KOPT-K1 (cell line): ENCODE data around the gene UTP20.

Experiments used
- H3K27ac ChIP-seq: fragments of 200-600 bp; sonication (generic); 2 replicates; pipeline ENCODE4 v1.5.1; 2016; ENCODE audit warnings: antibody characterized with exemption, mild to moderate bottlenecking, low read depth, low read length; ENCODE audit not compliant: poor library complexity, severe bottlenecking
- H3K36me3 ChIP-seq: fragments of 200-600 bp; sonication (generic); 2 replicates; pipeline ENCODE4 v1.5.1; 2017; ENCODE audit warnings: antibody characterized with exemption, mild to moderate bottlenecking, low read length, moderate library complexity; ENCODE audit not compliant: insufficient read depth
- H3K9me3 ChIP-seq: fragments of 200-600 bp; sonication (generic); 2 replicates; pipeline ENCODE4 v1.5.1; 2017; ENCODE audit warnings: antibody characterized with exemption, low read length, mild to moderate bottlenecking; ENCODE audit not compliant: insufficient read depth, poor library complexity, severe bottlenecking

UTP20 gene

GRCh38 chr12:101280006-101280505 is at the start of gene UTP20:
TSS of gene UTP20 (plus strand) at chr12:101280105. CDS start at chr12:101280283, 178 bp downstream.
- H3K36me3 ChIP-seq = peaks cover 32% of the 10 kb centered on the region
- H3K27ac ChIP-seq = peak within 1 kb of the TSS; percentile 61
- no peaks in the 10 kb centered on the region for H3K9me3 ChIP-seq

DNA sequence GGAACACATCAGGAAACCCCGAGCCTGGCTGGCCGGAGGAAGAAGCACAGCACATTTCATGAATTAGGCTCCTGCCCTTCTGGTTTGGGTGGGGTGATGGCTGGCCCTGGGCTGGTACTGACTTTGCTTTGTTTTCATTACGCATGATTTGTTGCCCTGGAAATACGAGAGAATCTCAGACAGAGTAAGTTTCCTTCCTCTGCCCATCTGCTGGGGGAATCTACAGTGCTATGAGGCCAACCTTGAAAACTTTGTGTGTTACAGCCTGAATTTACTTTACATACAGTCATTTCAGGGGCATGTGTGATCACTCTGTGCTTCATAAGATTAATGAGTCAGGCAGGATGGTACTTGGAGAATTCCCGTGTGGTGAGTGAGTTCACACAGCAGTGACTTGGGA is 49.4 kb upstream of the UTP20 start:
- Histone ChIP-seq H3K9me3 (no peaks in the 10 kb centered on the region), H3K36me3 (no peaks in the 10 kb centered on the region), H3K27ac (no peak overlapping the region)

DNA sequence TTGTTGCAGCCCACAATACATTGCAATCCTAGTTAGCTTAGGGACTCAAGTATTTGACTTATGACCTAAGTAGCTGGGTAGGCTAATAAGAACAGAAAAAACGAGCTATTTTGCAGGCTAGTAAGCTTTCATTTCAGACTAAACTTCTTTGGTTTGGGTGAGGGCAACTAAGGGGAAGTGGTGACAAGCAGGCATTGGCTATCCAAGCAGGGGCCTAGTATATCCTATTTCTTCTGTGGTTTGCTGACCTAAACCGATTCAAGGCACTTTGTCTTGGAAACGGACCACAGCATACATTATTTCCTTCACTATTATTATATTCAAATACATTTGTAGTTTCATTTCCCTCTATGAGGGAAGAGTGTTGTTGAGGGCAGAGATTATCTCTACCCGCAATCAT is 48.3 kb upstream of the UTP20 start:
- no peaks in the 10 kb centered on the region for H3K36me3 ChIP-seq

DNA sequence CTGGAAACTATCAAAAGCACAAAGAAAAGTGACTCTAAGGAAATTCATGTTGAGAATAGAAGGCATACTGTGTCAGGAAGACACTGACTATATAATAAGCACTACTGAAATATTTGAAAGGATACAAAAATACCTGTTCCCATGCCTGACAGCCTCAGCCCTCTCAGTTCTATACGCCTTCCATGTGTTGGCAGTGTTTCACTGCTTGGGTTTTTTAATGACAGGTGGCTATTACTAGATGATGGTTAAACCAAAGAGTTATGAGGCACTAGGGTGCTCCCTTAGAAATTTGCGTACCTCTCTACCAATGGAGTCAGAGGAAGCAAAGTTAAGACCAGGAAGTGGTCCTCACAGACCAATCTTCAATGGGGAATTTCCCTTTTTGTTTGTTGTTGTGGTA is 44.2 kb upstream of the UTP20 start:
- H3K9me3 ChIP-seq = peaks cover 19% of the 10 kb centered on the region
- no peak overlapping the region for H3K27ac ChIP-seq
- H3K36me3 ChIP-seq = no peaks in the 10 kb centered on the region

More for the DNA sequence above, 48.3 kb upstream of the UTP20 start:
- H3K9me3 ChIP-seq = no peaks in the 10 kb centered on the region
- H3K27ac ChIP-seq = no peak overlapping the region

DNA sequence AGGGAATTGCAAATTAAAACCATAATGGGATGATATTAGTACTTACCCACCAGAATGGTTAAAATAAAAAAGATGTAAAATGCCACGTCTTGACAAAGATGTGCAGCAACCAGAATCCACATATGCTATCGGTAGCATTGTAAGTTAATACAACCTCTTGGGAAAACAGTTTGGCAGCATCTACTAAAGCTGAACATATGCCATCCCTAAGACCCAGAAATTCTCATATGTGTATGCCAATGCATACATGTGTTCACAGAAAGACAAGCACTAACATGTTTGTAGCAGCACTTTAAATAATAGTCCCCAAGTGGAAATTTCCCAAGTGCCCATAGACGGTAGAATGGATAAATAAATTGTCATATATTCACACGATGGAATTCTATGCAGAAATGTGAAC is 41.6 kb upstream of the UTP20 start:
- peaks cover 19% of the 10 kb centered on the region for H3K9me3 ChIP-seq
- no peak overlapping the region for H3K27ac ChIP-seq
- no peaks in the 10 kb centered on the region for H3K36me3 ChIP-seq

- Histone ChIP-seq H3K36me3 (no peaks in the 10 kb centered on the region), H3K27ac (no peak overlapping the region), H3K9me3 (peaks cover 19% of the 10 kb centered on the region)
Observed at GRCh38 chr12:101238800-101239329, 41.0 kb upstream of the UTP20 start.

DNA sequence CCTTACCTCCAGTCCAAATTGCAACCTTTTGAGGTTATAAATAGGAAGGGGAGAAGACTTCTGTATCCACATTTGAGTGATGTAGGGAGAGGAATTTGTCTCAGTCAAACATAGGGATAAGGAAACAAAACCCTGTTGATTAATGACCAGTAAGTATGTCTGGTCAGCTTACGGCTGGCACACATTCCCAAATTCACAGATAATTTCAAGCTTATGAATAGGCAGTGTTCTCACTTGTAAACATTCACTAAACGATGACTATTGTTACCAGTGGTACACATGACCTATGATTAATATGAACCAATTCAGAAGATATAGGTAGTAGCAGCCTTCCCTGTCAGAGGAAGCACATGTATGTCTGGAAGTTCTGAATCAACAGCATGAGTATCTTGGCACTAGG is 36.8 kb upstream of the UTP20 start:
- H3K27ac ChIP-seq = no peak overlapping the region
- H3K9me3 ChIP-seq = peaks cover 19% of the 10 kb centered on the region
- no peaks in the 10 kb centered on the region for H3K36me3 ChIP-seq

DNA sequence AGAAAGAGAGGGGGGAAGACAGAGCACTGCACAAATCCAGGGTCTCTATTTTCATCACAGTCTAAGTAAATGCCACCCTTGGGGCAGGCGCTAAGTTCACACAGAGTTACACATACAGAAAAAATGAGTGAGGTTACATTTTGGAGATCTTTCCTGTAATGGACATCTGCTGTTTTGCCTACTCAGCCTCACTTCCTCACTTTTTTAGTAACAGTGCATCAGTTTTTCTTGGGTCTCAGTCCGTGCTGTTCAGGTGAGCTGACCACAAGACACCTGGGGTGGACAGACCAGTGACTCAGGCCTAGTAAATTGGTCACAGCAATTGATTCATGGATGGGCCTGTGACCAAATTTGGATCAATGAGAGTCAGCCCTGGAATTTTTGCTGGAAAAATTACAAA is 36.3 kb upstream of the UTP20 start:
- no peaks in the 10 kb centered on the region for H3K36me3 ChIP-seq
- H3K9me3 ChIP-seq = peaks cover 18% of the 10 kb centered on the region
- H3K27ac ChIP-seq = no peak overlapping the region

- no peak overlapping the region for H3K27ac ChIP-seq
- no peaks in the 10 kb centered on the region for H3K36me3 ChIP-seq
- H3K9me3 ChIP-seq = no peaks in the 10 kb centered on the region
Observed at GRCh38 chr12:101256266-101256665, 23.6 kb upstream of the UTP20 start.

GRCh38 chr12:101257357-101257756 is 22.5 kb upstream of the UTP20 start:
- Histone ChIP-seq H3K36me3 (no peaks in the 10 kb centered on the region), H3K27ac (no peak overlapping the region), H3K9me3 (no peaks in the 10 kb centered on the region)

DNA sequence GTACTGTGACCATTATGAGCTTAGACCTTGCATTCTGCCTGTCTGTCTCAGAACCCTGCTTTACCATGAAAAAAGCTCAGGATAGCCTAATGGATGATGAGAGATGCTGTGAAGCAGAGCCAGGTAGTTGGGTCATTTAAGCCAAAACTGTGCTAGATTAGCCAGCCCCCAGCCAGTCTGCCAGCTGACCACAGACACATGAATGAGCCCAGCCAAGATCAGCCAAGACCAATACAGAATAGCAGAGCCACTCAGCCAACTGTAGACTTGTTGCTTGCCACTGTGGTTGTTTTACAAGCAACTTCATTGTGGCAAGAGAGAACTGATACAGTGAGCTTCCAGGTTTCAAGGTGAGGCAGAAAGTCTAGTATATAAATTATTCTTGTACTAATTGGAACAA is 12.8 kb upstream of the UTP20 start:
- peaks cover 6% of the 10 kb centered on the region for H3K9me3 ChIP-seq
- no peaks in the 10 kb centered on the region for H3K36me3 ChIP-seq
- H3K27ac ChIP-seq = no peak overlapping the region

GRCh38 chr12:101276433-101276832 is 3.5 kb upstream of the UTP20 start:
- Histone ChIP-seq H3K9me3 (no peaks in the 10 kb centered on the region), H3K36me3 (no peaks in the 10 kb centered on the region), H3K27ac (no peak overlapping the region)

DNA sequence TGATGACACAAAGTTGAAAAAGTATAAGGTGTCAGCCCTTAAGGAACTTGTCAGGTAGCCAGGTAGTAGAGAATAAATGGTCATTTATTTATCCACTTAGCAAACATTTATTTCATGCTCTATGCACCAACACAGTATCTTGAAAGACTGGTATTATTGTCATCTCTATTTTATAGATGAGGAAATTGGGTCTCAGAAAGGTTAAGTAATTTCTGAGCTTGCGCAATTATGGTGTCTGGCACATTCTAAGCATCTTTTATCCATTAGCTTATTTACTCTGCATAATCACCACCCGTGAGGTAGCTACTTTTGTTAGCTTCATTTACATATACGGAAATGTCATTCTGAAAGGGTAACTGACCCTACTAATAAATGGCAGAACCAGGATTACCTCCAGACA is 2.5 kb upstream of the UTP20 start:
- Histone ChIP-seq H3K27ac (no peak overlapping the region), H3K9me3 (no peaks in the 10 kb centered on the region), H3K36me3 (peaks cover 8% of the 10 kb centered on the region)

DNA sequence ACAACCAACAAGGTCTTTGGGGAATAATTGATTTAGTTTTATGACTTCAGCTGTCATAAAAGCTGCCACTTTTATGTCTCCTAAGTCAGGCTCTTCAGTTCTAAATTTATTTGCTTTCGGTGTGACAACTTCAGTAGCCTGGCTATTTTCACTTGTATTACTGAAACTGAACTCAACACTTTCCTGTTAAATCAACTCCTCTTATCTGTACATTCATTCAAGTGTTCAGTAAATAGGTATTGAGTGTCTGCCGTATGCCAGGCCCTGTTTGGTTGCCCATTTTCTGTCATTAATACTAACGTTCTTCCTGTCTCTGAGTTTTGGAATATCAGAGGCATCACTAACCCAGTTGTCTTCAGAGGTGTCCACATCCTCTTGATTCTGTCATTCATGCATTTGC is 7.5 kb downstream of the UTP20 start:
- Histone ChIP-seq H3K36me3 (peaks cover 92% of the 10 kb centered on the region), H3K9me3 (no peaks in the 10 kb centered on the region), H3K27ac (no peak overlapping the region)

DNA sequence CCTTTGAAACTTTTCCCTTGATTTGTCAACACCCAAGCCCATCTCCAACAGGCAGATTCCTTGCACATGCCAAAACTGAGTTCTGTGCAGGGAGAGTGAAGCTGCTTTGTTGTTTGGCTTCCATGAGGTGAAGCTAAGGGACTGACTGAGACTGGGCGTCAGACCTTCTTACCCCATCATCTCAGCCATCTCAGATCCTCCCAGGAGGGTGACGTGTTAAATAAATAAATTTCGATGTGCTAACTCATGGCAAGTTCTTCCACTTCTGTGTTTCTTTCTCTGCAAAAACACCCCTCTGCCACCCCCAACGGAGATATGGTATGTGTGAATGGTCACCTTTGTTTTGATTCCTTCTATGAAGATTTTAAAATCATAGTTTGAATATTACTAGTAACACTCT is 17.8 kb downstream of the UTP20 start:
- H3K36me3 ChIP-seq = peaks cover 94% of the 10 kb centered on the region
- no peak overlapping the region for H3K27ac ChIP-seq

DNA sequence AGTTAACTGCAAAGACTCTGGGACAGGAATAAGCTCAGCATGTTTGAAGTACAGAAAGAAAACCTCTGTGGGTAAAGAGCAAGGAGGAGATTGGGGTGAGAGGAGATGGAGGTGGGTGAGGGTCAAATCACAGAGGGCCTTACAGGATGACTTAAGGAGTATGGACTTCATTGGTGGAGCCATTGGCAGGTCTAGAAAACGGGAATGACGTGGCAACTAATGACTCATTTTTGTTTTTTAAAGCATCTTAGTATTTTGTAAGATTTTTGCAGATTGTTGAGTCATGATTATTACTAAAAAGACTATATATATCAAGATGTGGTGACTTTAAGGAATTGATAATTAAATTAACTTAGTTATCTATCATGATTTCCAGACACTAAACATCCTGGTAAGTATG is 18.5 kb downstream of the UTP20 start:
- H3K27ac ChIP-seq = no peak overlapping the region
- H3K36me3 ChIP-seq = peaks cover 95% of the 10 kb centered on the region
- no peaks in the 10 kb centered on the region for H3K9me3 ChIP-seq

More for the DNA sequence above, 17.8 kb downstream of the UTP20 start:
- no peaks in the 10 kb centered on the region for H3K9me3 ChIP-seq
